H9 (cell line): ENCODE measurements around the gene EIF4E3. TPM values are rescaled to one million over a fixed set of nuclear protein-coding genes. Genes with fewer than 3 reads are reported as not detected.

ENCODE experiments used
- DNase-seq: peaks from one replicate; pipeline ENCODE4 v3.0.0-alpha.2; 2017
- H2AFZ ChIP-seq: one replicate; pipeline ENCODE4 v1.6.1; 2013; ENCODE audit warnings: mild to moderate bottlenecking, low read length, control low read depth, moderate library complexity
- H2AK5ac ChIP-seq: 2 replicates; pipeline ENCODE4 v1.6.1; 2013; ENCODE audit warnings: low read length, control low read depth, mixed read lengths; ENCODE audit not compliant: insufficient read length
- H2BK120ac ChIP-seq: one replicate; pipeline ENCODE4 v1.6.1; 2013; ENCODE audit warnings: low read depth, mild to moderate bottlenecking, low read length, control low read depth, inconsistent platforms; ENCODE audit not compliant: poor library complexity, severe bottlenecking
- H2BK12ac ChIP-seq: 2 replicates; pipeline ENCODE4 v1.6.1; 2013; ENCODE audit warnings: low read length, control low read depth, mixed read lengths, low read depth; ENCODE audit not compliant: insufficient read length
- H2BK15ac ChIP-seq: 2 replicates; pipeline ENCODE4 v1.6.1; 2013; ENCODE audit warnings: low read depth, low read length, control low read depth
- H2BK20ac ChIP-seq: one replicate; pipeline ENCODE4 v1.6.1; 2013; ENCODE audit warnings: low read depth, mild to moderate bottlenecking, low read length, control low read depth, inconsistent platforms; ENCODE audit not compliant: poor library complexity, severe bottlenecking
- H2BK5ac ChIP-seq: 2 replicates; pipeline ENCODE4 v1.6.1; 2013; ENCODE audit warnings: low read length, control low read depth, mixed read lengths; ENCODE audit not compliant: insufficient read length
- H3K14ac ChIP-seq: 2 replicates; pipeline ENCODE4 v1.6.1; 2013; ENCODE audit warnings: low read length, control low read depth; ENCODE audit not compliant: insufficient read depth
- H3K18ac ChIP-seq: 2 replicates; pipeline ENCODE4 v1.6.1; 2013; ENCODE audit warnings: low read depth, mild to moderate bottlenecking, mixed read lengths, low read length, control low read depth; ENCODE audit not compliant: insufficient read length
- H3K23ac ChIP-seq: 2 replicates; pipeline ENCODE4 v1.6.1; 2013; ENCODE audit warnings: low read length, control low read depth, mixed read lengths, low read depth; ENCODE audit not compliant: insufficient read length
- H3K23me2 ChIP-seq: 2 replicates; pipeline ENCODE4 v1.6.1; 2013; ENCODE audit warnings: low read depth, mild to moderate bottlenecking, mixed read lengths, low read length, control low read depth; ENCODE audit not compliant: insufficient read length, poor library complexity, severe bottlenecking
- H3K27ac ChIP-seq: 2 replicates; pipeline ENCODE4 v1.5.1; 2013; ENCODE audit warnings: low read length, control low read depth, mixed read lengths, low read depth; ENCODE audit not compliant: insufficient read length
- H3K27me3 ChIP-seq: 2 replicates; pipeline ENCODE4 v1.6.1; 2013; ENCODE audit warnings: low read length, control low read depth, inconsistent platforms; ENCODE audit not compliant: insufficient read depth
- H3K4ac ChIP-seq: 2 replicates; pipeline ENCODE4 v1.6.1; 2013; ENCODE audit warnings: low read depth, mild to moderate bottlenecking, control low read depth, inconsistent platforms, low read length, moderate library complexity
- H3K4me1 ChIP-seq: 2 replicates; pipeline ENCODE4 v1.6.1; 2013; ENCODE audit warnings: low read length, control low read depth, inconsistent platforms; ENCODE audit not compliant: insufficient read depth
- H3K4me2 ChIP-seq: 2 replicates; pipeline ENCODE4 v1.6.1; 2013; ENCODE audit warnings: low read length, control low read depth, mixed read lengths; ENCODE audit not compliant: insufficient read length, insufficient read depth
- H3K56ac ChIP-seq: 2 replicates; pipeline ENCODE4 v1.6.1; 2013; ENCODE audit warnings: low read depth, mild to moderate bottlenecking, mixed read lengths, low read length, control low read depth; ENCODE audit not compliant: insufficient read length
- H3K79me1 ChIP-seq: 2 replicates; pipeline ENCODE4 v1.6.1; 2013; ENCODE audit warnings: low read depth, mild to moderate bottlenecking, moderate library complexity, low read length, control low read depth, inconsistent platforms; ENCODE audit not compliant: insufficient read depth, poor library complexity, severe bottlenecking
- H3K79me2 ChIP-seq: 2 replicates; pipeline ENCODE4 v1.6.1; 2013; ENCODE audit warnings: low read length, control low read depth, inconsistent platforms; ENCODE audit not compliant: insufficient read depth
- H3K9ac ChIP-seq: 2 replicates; pipeline ENCODE4 v1.6.1; 2013; ENCODE audit warnings: low read length, control low read depth, mixed read lengths; ENCODE audit not compliant: insufficient read length; ENCODE audit errors: extremely low read depth
- H3K9me3 ChIP-seq: one replicate; pipeline ENCODE4 v1.6.1; 2013; ENCODE audit warnings: low read depth, low read length, inconsistent platforms; ENCODE audit not compliant: control insufficient read depth
- H3T11ph ChIP-seq: one replicate; pipeline ENCODE4 v1.6.1; 2013; ENCODE audit warnings: mild to moderate bottlenecking, low read length, control low read depth, inconsistent platforms
- H4K20me1 ChIP-seq: one replicate; pipeline ENCODE4 v1.6.1; 2013; ENCODE audit not compliant: control insufficient read depth, insufficient read length, insufficient read depth
- H4K5ac ChIP-seq: 2 replicates; pipeline ENCODE4 v1.6.1; 2013; ENCODE audit warnings: low read depth, mild to moderate bottlenecking, mixed read lengths, low read length, control low read depth; ENCODE audit not compliant: insufficient read length
- H4K8ac ChIP-seq: replicated peaks from 2 replicates; pipeline ENCODE4 v1.6.1; 2013; ENCODE audit warnings: low read length, control low read depth, mixed read lengths, low read depth; ENCODE audit not compliant: insufficient read length
- H4K91ac ChIP-seq: 2 replicates; pipeline ENCODE4 v1.6.1; 2013; ENCODE audit warnings: low read depth, mild to moderate bottlenecking, moderate library complexity, mixed read lengths, low read length, control low read depth; ENCODE audit not compliant: insufficient read length
- H3K27ac Mint-ChIP-seq, 3 experiments: 2 replicates in 2 of 3; 3 replicates in 1 of 3; pipeline ENCODE4 v1.8.0; 2020 to 2021; ENCODE audit warnings: mixed read lengths in 3 of 3, mild to moderate bottlenecking in 1 of 3, moderate library complexity in 1 of 3
- H3K27me3 Mint-ChIP-seq: 2 replicates; pipeline ENCODE4 v1.8.0; 2021; ENCODE audit warnings: low read depth, mild to moderate bottlenecking, moderate library complexity, mixed read lengths
- H3K36me3 Mint-ChIP-seq, 3 experiments: 2 replicates in 2 of 3; 3 replicates in 1 of 3; pipeline ENCODE4 v1.8.0; 2020 to 2021; ENCODE audit warnings: low read depth in 3 of 3, mixed read lengths in 3 of 3; ENCODE audit not compliant: insufficient read depth in 1 of 3
- H3K4me1 Mint-ChIP-seq, 2 experiments: 2 replicates each; pipeline ENCODE4 v1.8.0; 2020; ENCODE audit warnings: mixed read lengths in 2 of 2
- H3K4me3 Mint-ChIP-seq, 2 experiments: 2 replicates in 1 of 2; 3 replicates in 1 of 2; pipeline ENCODE4 v1.8.0; 2020 to 2021; ENCODE audit warnings: mild to moderate bottlenecking in 2 of 2, mixed read lengths in 2 of 2, moderate library complexity in 1 of 2
- H3K9me3 Mint-ChIP-seq, 2 experiments: 2 replicates in 1 of 2; 3 replicates in 1 of 2; pipeline ENCODE4 v1.8.0; 2020; ENCODE audit warnings: mild to moderate bottlenecking in 2 of 2, mixed read lengths in 2 of 2, moderate library complexity in 1 of 2
- CTCF ChIP-seq: fragments of 200-600 bp; sonication (generic); conservative IDR thresholded peaks from 3 replicates; pipeline ENCODE4 v1.8.0; 2021; ENCODE audit warnings: antibody characterized with exemption, mild to moderate bottlenecking
- WGBS: extraction: QIAGEN DNeasy Blood & Tissue Kit; methylation state at CpG from one replicate; pipeline ENCODE4 v1.1.7; 2013; ENCODE audit warnings: missing lambda C conversion rate, low lambda C conversion rate, mixed read lengths; ENCODE audit not compliant: insufficient read length; ENCODE audit errors: extremely low coverage; 5-methylcytosine and 5-hydroxymethylcytosine counted together
- total RNA-seq: library from RNA; stranded (reverse); gene quantifications from 2 replicates; pipeline ENCODE4 v1.2.1, GENCODE V29; 2021

Gene EIF4E3
- total RNA-seq, 1 experiment from 2014 or later, result 12.9 TPM

GRCh38 chr3:71694358-71694999 is 30.7 kb downstream of the EIF4E3 start:
- H2AFZ ChIP-seq, result no peak overlapping the region
- H3K9me3 Mint-ChIP-seq, result no peaks in the 10 kb centered on the region
- no peaks in the 10 kb centered on the region for H3K27me3 Mint-ChIP-seq
- no peak overlapping the region for H2BK15ac ChIP-seq
- no peaks in the 10 kb centered on the region for H3K79me2 ChIP-seq
- no peak overlapping the region for H3K4me2 ChIP-seq
- H3K79me1 ChIP-seq, result no peaks in the 10 kb centered on the region
- no peak overlapping the region for H3T11ph ChIP-seq
- no peaks in the 10 kb centered on the region for H3K23me2 ChIP-seq
- H2BK12ac ChIP-seq, result no peak overlapping the region
- H4K20me1 ChIP-seq, result no peaks in the 10 kb centered on the region
- H2BK20ac ChIP-seq, result no peak overlapping the region
- no peak overlapping the region for H3K23ac ChIP-seq
- H3K9me3 ChIP-seq, result no peaks in the 10 kb centered on the region
- no peak overlapping the region for H4K8ac ChIP-seq
- DNase-seq, result no peak
- H2BK5ac ChIP-seq, result no peak overlapping the region
- H3K56ac ChIP-seq, result no peak overlapping the region
- WGBS, result no CpG with 5 or more reads among the region's 4 CpGs
- no peak overlapping the region for H4K91ac ChIP-seq
- no peak overlapping the region for H3K18ac ChIP-seq
- H3K27me3 ChIP-seq, result no peaks in the 10 kb centered on the region
- H3K4me3 Mint-ChIP-seq, result no peak overlapping the region
- H3K9ac ChIP-seq, result no peak overlapping the region
- H3K27ac Mint-ChIP-seq, result no peak overlapping the region
- peaks cover 0 to 8% (median 2%) of the 10 kb centered on the region in 3 experiments; a peak in 3 of 7 replicates for H3K36me3 Mint-ChIP-seq
- no peak overlapping the region for H3K14ac ChIP-seq
- H2AK5ac ChIP-seq, result no peak overlapping the region
- H4K5ac ChIP-seq, result no peak overlapping the region
- no peaks in the 10 kb centered on the region; the same call in 1 of the 2 replicates for H3K4me1 ChIP-seq
- H2BK120ac ChIP-seq, result no peak overlapping the region
- no peak overlapping the region for H3K27ac ChIP-seq
- no peak overlapping the region for H3K4ac ChIP-seq
- peaks cover 18 to 22% of the 10 kb centered on the region in 2 experiments for H3K4me1 Mint-ChIP-seq
- TF ChIP-seq CTCF, result no peak
